Measurements from ENCODE around the gene STAG3. TPM values are rescaled to one million over a fixed set of nuclear protein-coding genes. Genes with fewer than 3 reads are reported as not detected.
"Not testable (repeated sequence)": the region's sequence is repeated elsewhere in the genome, so short reads cannot be mapped to it uniquely, and the experiment has no call there.

STAG3 gene
- total and polyA plus RNA-seq, 2 of the 4 experiments (the other 2 are of a cell fraction), result 0.36 to 0.65 TPM

- peaks cover 18% of the 10 kb centered on the region; the same call in 1 of the 2 replicates for H3K36me3 ChIP-seq (ENCODE audit: control insufficient read depth, insufficient read depth, low read length)
- H2AFZ ChIP-seq (replicated peaks; ENCODE audit: low read length, poor library complexity); H2AK9ac ChIP-seq (replicated peaks; ENCODE audit: low read depth, low read length, poor library complexity); H2AK5ac ChIP-seq (ENCODE audit: low read depth, low read length); H3K79me1 ChIP-seq (ENCODE audit: low read depth in 1 of 2, low read length in 2 of 2); in situ Hi-C loops (cut with MboI; ENCODE audit: low sequenced_read_pairs); H3K14ac ChIP-seq (replicated peaks; ENCODE audit: low read depth, low read length); BruUV-seq (replicated peaks); H3K4me3 ChIP-seq (ENCODE audit: insufficient read depth, low read depth, low read length); H2BK20ac ChIP-seq (ENCODE audit: low read depth, low read length); H3K4me2 ChIP-seq (ENCODE audit: low read depth, low read length); H3K9me3 ChIP-seq (ENCODE audit: control insufficient read depth, insufficient read depth, low read length); H4K20me1 ChIP-seq (ENCODE audit: insufficient read depth, low read length); H3K27ac ChIP-seq (ENCODE audit: insufficient read depth, low read length); H3K56ac ChIP-seq (ENCODE audit: extremely low read depth, insufficient read depth, low read length); POLR2A ChIA-PET (ENCODE audit: unreplicated experiment); H4K8ac ChIP-seq (ENCODE audit: low read depth in 2 of 2, low read length in 2 of 2); H3K23ac ChIP-seq (ENCODE audit: low read depth, low read length); H2BK120ac ChIP-seq (ENCODE audit: low read depth, low read length); ATAC-seq (ENCODE audit: low read depth); H3K9me1 ChIP-seq (ENCODE audit: insufficient read depth, low read length); intact Hi-C loops (cut with micrococcal nuclease); H4K91ac ChIP-seq (ENCODE audit: insufficient read depth, low read depth, low read length); H2BK5ac ChIP-seq (ENCODE audit: low read depth, low read length, poor library complexity, severe bottlenecking); H4K5ac ChIP-seq (ENCODE audit: low read depth, low read length); dilution Hi-C loops (cut with HindIII; ENCODE audit: low sequenced_read_pairs, unreplicated experiment); H3K9ac ChIP-seq (ENCODE audit: low read depth, low read length); H3K4me1 ChIP-seq (ENCODE audit: control insufficient read depth, insufficient read depth, low read length); CTCF ChIA-PET; H3K18ac ChIP-seq (ENCODE audit: low read depth, low read length); DNase-seq; H3K27me3 ChIP-seq (ENCODE audit: control insufficient read depth, insufficient read depth, low read length); H2BK15ac ChIP-seq (ENCODE audit: low read depth, low read length); H3K4ac ChIP-seq (ENCODE audit: low read depth, low read length): not testable (repeated sequence)
- 86% methylated on average over 1 of the region's 6 CpGs; no CpG with 5 or more reads in 1 of the 2 experiments for WGBS, 2 experiments (ENCODE audit: extremely low coverage in 2 of 2, insufficient read length in 1 of 2)
These were observed 47.2 kb downstream of the STAG3 start for GRCh38 chr7:100224891-100225290.

DNA sequence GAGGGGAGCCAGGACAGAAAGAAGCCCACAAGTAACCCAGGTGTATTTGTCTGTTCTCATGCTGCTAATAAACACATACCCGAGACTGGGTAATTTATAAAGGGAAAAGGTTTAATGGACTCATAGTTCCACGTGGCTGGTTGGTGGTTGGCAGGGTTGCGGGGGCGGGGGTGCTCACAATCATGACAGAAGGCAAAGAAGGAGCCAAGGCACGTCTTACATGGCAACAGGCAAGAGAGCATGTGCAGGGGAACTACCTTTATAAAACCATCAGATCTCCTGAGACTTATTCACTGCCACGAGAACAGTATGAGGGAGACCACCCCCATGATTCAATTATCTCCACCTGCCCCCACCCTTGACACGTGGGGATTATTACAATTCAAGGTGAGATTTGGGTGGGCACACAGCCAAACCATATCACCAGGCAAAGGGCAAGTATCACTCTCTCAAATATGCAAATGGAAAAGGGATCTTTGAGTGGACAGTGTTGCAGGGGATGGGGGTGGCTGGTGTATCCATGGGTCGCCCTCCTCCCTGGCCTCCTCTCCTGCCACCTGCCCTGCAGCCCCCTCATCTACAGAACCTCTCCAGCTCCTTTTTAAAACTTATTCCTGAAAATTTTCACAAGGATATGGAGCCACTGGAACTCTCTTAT is 57.1 kb downstream of the STAG3 start:
- H2BK20ac ChIP-seq (ENCODE audit: low read depth, low read length); in situ Hi-C loops (cut with MboI; ENCODE audit: low sequenced_read_pairs); H4K91ac ChIP-seq (ENCODE audit: insufficient read depth, low read depth, low read length); H3K79me1 ChIP-seq (ENCODE audit: low read depth in 1 of 2, low read length in 2 of 2); H3K27ac ChIP-seq (ENCODE audit: insufficient read depth, low read length); dilution Hi-C loops (cut with HindIII; ENCODE audit: low sequenced_read_pairs, unreplicated experiment); intact Hi-C loops (cut with micrococcal nuclease); H3K27me3 ChIP-seq (ENCODE audit: control insufficient read depth, insufficient read depth, low read length); H3K23ac ChIP-seq (ENCODE audit: low read depth, low read length); H3K4ac ChIP-seq (ENCODE audit: low read depth, low read length); H4K5ac ChIP-seq (ENCODE audit: low read depth, low read length); H2BK15ac ChIP-seq (ENCODE audit: low read depth, low read length); CTCF ChIA-PET; H3K9me3 ChIP-seq (ENCODE audit: control insufficient read depth, insufficient read depth, low read length); H3K36me3 ChIP-seq (ENCODE audit: control insufficient read depth, insufficient read depth, low read length); H3K18ac ChIP-seq (ENCODE audit: low read depth, low read length); H2AK5ac ChIP-seq (ENCODE audit: low read depth, low read length); H3K9ac ChIP-seq (ENCODE audit: low read depth, low read length); H3K4me1 ChIP-seq (ENCODE audit: control insufficient read depth, insufficient read depth, low read length); ATAC-seq (ENCODE audit: low read depth); BruUV-seq (replicated peaks); H3K4me3 ChIP-seq (ENCODE audit: insufficient read depth, low read depth, low read length); H3K9me1 ChIP-seq (ENCODE audit: insufficient read depth, low read length); POLR2A ChIA-PET (ENCODE audit: unreplicated experiment); H3K4me2 ChIP-seq (ENCODE audit: low read depth, low read length); H4K8ac ChIP-seq (ENCODE audit: low read depth in 2 of 2, low read length in 2 of 2); H4K20me1 ChIP-seq (ENCODE audit: insufficient read depth, low read length); H2BK5ac ChIP-seq (ENCODE audit: low read depth, low read length, poor library complexity, severe bottlenecking); H2BK120ac ChIP-seq (ENCODE audit: low read depth, low read length); H2AK9ac ChIP-seq (replicated peaks; ENCODE audit: low read depth, low read length, poor library complexity); H2AFZ ChIP-seq (replicated peaks; ENCODE audit: low read length, poor library complexity); DNase-seq; H3K56ac ChIP-seq (ENCODE audit: extremely low read depth, insufficient read depth, low read length); H3K14ac ChIP-seq (replicated peaks; ENCODE audit: low read depth, low read length): not testable (repeated sequence)
- no CpG with 5 or more reads among the region's 8 CpGs for WGBS, 2 experiments (ENCODE audit: extremely low coverage in 2 of 2, insufficient read length in 1 of 2)

All from IMR-90 (cell line).